Upper lobe of left lung (tissue), 4 donors: Measurements from ENCODE around the gene ICA1L.

Experiments
- CTCF ChIP-seq, 6 experiments: fragments of 450-650 bp in 4 of 6; fragments of 200-600 bp in 2 of 6; sonication (generic) in 2 of 6; IDR thresholded peaks; one replicate each; pipeline ENCODE4 v1.5.1; 2016 to 2019; ENCODE audit warnings: antibody characterized with exemption in 6 of 6
- EP300 ChIP-seq, 4 donors: sonication (generic); formaldehyde crosslinking; IDR thresholded peaks; one replicate each; pipeline ENCODE4 v1.5.1; 2017; ENCODE audit warnings: antibody characterized with exemption in 4 of 4, control low read depth in 2 of 4
- POLR2A ChIP-seq, 4 donors: fragments of 450-650 bp; IDR thresholded peaks; one replicate each; pipeline ENCODE4 v1.5.1; 2016 to 2017; ENCODE audit warnings: antibody characterized with exemption in 4 of 4, mild to moderate bottlenecking in 2 of 4
- POLR2AphosphoS5 ChIP-seq, 2 donors: sonication (generic); formaldehyde crosslinking; IDR thresholded peaks; one replicate each; pipeline ENCODE4 v1.5.1; 2017; ENCODE audit warnings: antibody characterized with exemption in 2 of 2

DNA sequence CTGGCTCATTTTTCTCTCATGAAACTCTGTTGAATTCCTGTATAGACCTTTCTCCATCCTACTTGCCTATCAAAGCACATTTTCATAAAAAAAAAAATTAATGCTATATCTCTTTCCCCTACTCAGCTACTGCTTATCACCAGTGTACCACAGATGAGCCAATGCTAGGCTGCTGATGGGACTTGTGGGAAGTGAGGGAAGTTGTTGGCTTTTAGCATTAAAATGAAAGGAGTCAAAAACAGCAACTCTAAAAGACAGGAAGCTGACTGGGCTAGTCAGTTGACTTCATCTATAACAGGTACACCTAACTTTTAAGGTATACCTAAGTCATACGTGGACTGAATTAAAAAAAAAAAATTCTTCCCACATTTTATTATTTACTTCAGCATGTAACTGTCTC lies 134.7 kb downstream of the ICA1L start:
- TF ChIP-seq POLR2A (IDR thresholded peaks at IDR 0.05): no peak
- no peak for TF ChIP-seq EP300 (IDR thresholded peaks at IDR 0.05)
- no peak for TF ChIP-seq CTCF (IDR thresholded peaks at IDR 0.05)
- no peak for TF ChIP-seq POLR2AphosphoS5 (IDR thresholded peaks at IDR 0.05)
